ENCODE results near the gene DVL3. TPM values are rescaled to one million over a fixed set of nuclear protein-coding genes. Genes with fewer than 3 reads are reported as not detected.

DVL3 gene
- total RNA-seq, 4 donors from 2014 or later = 56.8 to 117 (median 66.4) TPM

DNA sequence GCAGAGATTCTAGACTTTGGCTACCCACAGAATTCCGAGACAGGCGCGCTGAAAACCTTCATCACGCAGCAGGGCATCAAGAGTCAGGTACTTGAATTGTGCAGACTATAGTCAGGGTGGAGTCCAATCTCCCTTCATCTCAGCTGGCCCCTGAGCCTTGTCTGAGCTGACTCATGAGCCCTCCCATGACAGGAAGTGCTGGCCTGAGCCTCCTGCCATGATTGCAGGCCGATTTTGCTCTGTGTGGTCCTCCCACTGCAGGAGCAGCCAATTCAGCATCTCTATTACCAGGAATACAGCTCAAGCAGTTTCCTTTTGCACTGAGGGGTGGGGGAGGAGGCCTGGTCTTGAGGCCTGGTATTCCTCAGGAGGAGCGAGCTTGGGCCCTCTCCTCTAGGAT, 25.0 kb downstream of the DVL3 start:
- ATAC-seq = no peak
- Histone ChIP-seq H3K27ac (no peak overlapping the region), H3K36me3 (peaks cover 4 to 78% of the 10 kb centered on the region in 2 donors), H3K27me3 (no peaks in the 10 kb centered on the region), H3K4me1 (peaks cover 3 to 54% (median 20%) of the 10 kb centered on the region in 3 donors), H3K9me3 (no peaks in the 10 kb centered on the region), H3K4me3 (no peak overlapping the region)
- 50 to 89% methylated on average over 1 to 5 of the region's 6 CpGs for WGBS, 2 donors (ENCODE audit: low coverage in 1 of 2)
- TF ChIP-seq POLR2A (IDR thresholded peaks at IDR 0.05) (no peak), EP300 (IDR thresholded peaks at IDR 0.05) (no peak), POLR2AphosphoS5 (IDR thresholded peaks at IDR 0.05) (no peak)
- TF ChIP-seq, protein P1, sequence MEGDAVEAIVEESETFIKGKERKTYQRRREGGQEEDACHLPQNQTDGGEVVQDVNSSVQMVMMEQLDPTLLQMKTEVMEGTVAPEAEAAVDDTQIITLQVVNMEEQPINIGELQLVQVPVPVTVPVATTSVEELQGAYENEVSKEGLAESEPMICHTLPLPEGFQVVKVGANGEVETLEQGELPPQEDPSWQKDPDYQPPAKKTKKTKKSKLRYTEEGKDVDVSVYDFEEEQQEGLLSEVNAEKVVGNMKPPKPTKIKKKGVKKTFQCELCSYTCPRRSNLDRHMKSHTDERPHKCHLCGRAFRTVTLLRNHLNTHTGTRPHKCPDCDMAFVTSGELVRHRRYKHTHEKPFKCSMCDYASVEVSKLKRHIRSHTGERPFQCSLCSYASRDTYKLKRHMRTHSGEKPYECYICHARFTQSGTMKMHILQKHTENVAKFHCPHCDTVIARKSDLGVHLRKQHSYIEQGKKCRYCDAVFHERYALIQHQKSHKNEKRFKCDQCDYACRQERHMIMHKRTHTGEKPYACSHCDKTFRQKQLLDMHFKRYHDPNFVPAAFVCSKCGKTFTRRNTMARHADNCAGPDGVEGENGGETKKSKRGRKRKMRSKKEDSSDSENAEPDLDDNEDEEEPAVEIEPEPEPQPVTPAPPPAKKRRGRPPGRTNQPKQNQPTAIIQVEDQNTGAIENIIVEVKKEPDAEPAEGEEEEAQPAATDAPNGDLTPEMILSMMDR (IDR thresholded peaks at IDR 0.05) = no peak

- no peaks in the 10 kb centered on the region for H3K27me3 ChIP-seq
- no peak for ATAC-seq
- TF ChIP-seq, protein P1 (IDR thresholded peaks at IDR 0.05) = no peak
- no peak for TF ChIP-seq POLR2AphosphoS5 (IDR thresholded peaks at IDR 0.05)
- TF ChIP-seq POLR2A (IDR thresholded peaks at IDR 0.05) = no peak
- no peak for TF ChIP-seq EP300 (IDR thresholded peaks at IDR 0.05)
- no peak overlapping the region for H3K27ac ChIP-seq
- peaks cover 4 to 78% of the 10 kb centered on the region in 2 donors for H3K36me3 ChIP-seq
- WGBS, 2 donors (ENCODE audit: low coverage in 1 of 2) = 89 to 94% methylated on average over 5 of the region's 9 CpGs
- H3K4me3 ChIP-seq = no peak overlapping the region
- H3K9me3 ChIP-seq = no peaks in the 10 kb centered on the region
- H3K4me1 ChIP-seq = peaks cover 3 to 47% (median 20%) of the 10 kb centered on the region in 3 donors
These were observed 26.4 kb downstream of the DVL3 start for GRCh38 chr3:184181596-184181995.

GRCh38 chr3:184183679-184184078, 28.5 kb downstream of the DVL3 start:
- Histone ChIP-seq H3K4me1 (peaks cover 0 to 47% (median 16%) of the 10 kb centered on the region in 3 donors), H3K4me3 (no peak overlapping the region), H3K27me3 (no peaks in the 10 kb centered on the region), H3K27ac (peak overlapping the region in 1 of 4 donors; percentile 2), H3K36me3 (peaks cover 4 to 73% of the 10 kb centered on the region in 2 donors), H3K9me3 (no peaks in the 10 kb centered on the region)
- TF ChIP-seq POLR2AphosphoS5 (IDR thresholded peaks at IDR 0.05) (no peak), POLR2A (IDR thresholded peaks at IDR 0.05) (no peak), EP300 (IDR thresholded peaks at IDR 0.05) (no peak)
- TF ChIP-seq, protein P1 (IDR thresholded peaks at IDR 0.05) = no peak
- WGBS, 2 donors (ENCODE audit: low coverage in 1 of 2) = 35% methylated on average over 2 of the region's 5 CpGs; no CpG with 5 or more reads in 1 of the 2 donors
- ATAC-seq = no peak

DNA sequence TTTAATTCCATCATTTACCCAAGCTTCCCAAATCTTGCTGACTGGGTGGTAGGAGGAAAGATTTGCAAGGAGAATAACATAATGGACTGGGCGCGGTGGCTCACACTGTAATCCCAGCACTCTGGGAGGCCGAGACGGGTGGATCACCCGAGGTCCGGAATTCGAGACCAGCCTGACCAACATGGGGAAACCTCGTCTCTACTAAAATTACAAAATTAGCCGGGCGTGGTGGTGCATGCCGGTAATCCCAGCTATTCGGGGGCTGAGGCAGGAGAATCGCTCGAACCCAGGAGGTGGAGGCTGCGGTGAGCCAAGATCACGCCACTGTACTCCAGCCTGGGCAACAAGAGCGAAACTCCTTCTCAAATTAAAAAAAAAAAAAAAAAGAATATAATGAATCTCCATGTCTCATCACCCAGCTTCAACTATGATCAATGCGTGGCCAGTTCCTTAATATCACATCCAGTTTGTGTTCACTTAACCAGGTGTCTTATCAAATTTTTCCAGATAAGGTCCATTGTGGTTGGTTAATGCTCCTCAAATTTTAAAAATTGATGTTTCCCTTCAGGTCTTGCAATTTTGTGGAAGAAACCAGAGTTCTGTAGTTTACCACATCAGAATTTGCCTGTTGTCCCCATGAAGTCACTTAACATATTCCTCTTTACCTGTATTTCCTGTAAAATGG, 29.5 kb downstream of the DVL3 start:
- Histone ChIP-seq H3K27me3 (no peaks in the 10 kb centered on the region), H3K27ac (peak overlapping the region in 3 of 4 donors; percentile 87 to 89 (median 88)), H3K9me3 (no peaks in the 10 kb centered on the region), H3K4me3 (no peak overlapping the region), H3K36me3 (peaks cover 4 to 73% of the 10 kb centered on the region in 2 donors), H3K4me1 (peaks cover 0 to 50% (median 16%) of the 10 kb centered on the region in 3 donors)
- ATAC-seq = no peak
- 93 to 100% methylated on average over 1 to 8 of the region's 18 CpGs for WGBS, 2 donors (ENCODE audit: low coverage in 1 of 2)
- no peak for TF ChIP-seq POLR2A (IDR thresholded peaks at IDR 0.05)
- TF ChIP-seq, protein P1 (IDR thresholded peaks at IDR 0.05) = no peak
- no peak for TF ChIP-seq POLR2AphosphoS5 (IDR thresholded peaks at IDR 0.05)
- TF ChIP-seq EP300 (IDR thresholded peaks at IDR 0.05) = no peak

Measured in gastroesophageal sphincter (tissue), 4 donors.